HG03565 (cell line): ENCODE data around the gene GPR85.
"Not testable (repeated sequence)": the region's sequence is repeated elsewhere in the genome, so short reads cannot be mapped to it uniquely, and the experiment has no call there.

Experiments
- ATAC-seq: cut with Tn5 transposase; IDR thresholded peaks from one replicate; pipeline ENCODE4 v1.9.1; 2021; ENCODE audit warnings: mild to moderate bottlenecking, moderate library complexity; ENCODE audit not compliant: unreplicated experiment

The GPR85 gene

DNA sequence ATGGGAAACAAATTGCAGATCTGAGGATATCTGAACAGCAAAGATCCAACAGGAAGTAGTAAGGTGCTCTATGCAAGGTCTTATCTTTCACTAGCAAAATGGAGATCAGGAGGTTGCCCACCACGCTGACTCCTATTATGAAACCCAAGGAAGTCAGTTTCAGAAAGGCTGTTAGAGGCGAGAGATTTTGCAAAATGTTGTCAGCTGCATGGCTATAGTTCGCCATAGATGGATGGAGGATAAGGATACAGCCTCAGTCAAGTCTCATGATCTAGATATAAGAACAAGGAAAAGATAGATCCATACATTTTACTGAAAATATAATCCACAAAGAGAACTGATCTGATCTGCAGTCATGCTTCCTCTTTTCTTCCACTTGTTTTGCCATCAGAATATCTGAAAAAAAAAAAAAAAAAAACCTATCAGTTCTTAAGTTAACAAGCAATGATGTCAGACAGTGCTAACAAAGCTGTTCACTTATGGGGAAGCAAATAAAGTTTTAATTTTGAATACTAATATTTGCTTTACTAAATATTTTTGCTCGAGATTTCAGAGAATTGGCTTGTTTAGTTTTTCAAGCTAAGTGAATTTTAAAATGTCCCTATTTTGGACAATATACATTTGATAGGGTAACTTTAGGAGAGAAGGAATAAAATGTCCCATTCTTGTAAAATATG is 2.0 kb downstream of the GPR85 start:
- no peak for ATAC-seq

DNA sequence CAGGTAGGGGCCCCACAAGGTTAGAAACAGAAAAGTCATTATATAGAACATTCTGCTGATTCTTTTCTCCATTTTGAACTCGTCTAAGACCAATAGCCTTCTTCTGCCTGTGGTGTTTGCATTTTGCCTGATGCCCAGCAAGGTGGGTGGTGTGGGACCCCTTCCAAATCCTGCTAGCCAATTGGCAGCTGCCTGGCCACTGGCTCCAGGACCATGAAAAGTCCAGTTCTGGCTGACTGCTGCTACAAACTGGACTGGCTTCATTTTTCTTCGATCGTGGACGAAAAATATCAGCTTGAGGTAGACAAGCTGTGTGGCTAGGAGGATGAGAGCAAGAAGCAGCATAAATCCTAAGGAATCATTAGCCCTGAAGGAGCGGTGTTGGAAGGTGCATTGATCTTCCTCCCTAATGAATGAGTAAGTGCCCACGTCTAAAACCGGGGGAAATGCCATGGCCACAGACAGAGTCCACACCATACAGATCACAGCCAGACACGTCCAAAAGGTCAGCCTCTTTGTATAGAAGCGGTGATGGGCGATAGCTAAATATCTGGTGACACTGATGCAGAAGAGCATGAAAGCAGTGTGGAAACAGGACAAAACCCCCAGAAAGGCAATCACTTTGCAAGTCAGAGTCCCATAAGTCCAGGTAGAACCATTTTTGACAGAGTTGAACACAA is 2.7 kb downstream of the GPR85 start:
- ATAC-seq = no peak

DNA sequence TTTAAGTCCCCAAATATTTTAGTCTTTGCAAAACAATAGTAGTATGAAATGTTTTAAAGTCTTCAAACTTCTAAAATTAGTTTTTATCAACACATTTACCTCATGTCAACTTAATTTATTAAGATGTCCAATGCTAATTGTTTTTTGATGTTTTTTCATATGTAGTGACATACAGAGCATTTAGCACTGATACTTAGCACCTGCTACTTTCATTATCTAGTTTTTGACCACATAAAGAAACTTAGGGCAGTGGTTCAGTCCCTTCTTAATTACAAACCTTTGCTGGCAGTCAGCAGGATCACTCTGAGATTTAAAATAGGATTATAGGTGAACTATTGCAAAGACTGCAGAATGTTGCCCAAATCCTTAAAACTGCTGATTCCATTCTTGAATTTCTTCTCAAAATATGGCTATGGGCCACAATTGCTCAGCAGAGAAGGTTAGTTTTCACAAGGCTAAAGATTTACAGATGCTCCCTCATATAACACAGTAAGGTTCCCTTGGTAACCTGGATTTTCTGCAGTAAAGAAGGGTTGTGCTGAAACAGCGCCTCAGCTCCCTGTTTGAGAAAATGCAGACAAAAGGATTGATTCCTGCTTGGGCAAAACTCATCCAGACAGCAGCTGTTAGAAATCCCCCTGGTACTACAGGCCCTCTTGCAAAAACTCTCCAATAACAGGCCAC is 3.4 kb downstream of the GPR85 start:
- no peak for ATAC-seq

DNA sequence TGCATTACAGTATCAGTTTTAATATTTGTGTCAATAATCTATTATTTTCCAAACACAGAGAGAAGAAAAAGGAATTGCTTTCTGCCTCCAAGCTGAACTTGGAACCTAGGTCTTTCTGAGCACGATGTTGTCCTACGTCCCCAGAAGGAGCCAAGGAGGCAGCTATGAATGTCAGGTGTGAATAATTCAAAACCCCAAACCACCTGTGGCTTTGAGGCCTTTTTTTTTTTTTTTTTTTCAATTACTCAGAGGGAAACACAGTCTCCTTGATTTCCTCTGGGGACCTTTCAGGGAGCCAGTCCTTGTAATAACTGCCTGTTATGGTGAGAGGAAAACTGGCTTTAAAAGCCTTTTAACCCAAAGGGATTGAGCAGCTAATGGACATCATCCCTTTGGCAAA is 8.3 kb downstream of the GPR85 start:
- no peak for ATAC-seq

DNA sequence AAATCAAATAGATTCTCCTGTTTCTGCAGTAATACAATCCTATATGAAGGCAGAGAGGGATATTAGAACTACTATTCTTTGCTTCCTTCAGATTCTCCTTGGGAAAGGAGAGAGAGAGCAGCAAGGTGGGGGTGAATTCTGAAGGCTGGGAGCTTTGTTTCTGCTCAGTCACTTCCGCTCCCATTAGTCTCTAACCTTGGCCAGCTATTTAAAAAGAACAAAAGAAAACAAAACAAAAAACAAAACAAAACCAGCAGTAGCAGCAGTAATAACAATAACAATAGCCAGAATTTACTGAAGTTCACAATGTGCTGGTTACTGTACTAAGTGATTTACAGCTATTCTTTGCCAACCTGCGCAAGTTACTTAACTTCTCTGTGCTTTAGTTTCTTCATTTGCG is 9.9 kb downstream of the GPR85 start:
- ATAC-seq = no peak

DNA sequence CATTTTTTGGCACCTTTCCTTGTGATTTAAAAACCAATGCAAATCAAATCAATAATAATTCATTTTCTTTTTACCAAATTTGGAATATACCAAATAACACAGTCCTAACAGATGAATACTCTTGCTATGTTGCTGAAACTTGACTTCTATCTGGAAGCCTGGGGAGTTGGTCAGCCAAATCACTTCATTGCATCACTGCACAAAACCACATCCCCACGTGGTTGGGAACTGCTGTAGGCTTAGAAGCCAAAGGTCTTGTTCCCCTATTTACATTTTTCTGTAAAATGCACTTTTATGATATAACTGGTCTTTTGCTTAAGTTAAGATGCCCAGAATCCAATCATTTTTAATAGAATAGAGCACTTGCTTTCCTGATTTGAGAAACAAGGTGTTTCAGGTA is 15.2 kb downstream of the GPR85 start:
- peak; percentile 57 for ATAC-seq

DNA sequence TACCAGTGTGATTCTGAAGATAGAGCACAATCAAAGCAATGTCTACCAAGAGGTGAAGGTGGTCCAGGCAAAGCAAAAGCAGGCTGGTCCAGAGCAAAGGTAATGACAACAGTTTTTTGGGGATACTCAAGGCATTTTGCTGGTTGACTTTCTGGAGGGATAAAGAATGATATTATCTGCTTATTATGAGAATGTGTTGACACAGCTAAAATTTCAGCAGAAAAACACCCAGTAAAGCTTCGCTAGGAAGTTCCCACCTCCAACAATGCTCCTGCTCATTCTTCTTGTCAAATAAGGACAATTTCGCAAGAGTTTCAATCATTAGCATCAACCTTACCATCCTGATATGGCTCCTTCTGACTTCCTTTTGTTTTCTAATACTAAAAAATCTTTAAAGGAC is 24.1 kb downstream of the GPR85 start:
- ATAC-seq = no peak

DNA sequence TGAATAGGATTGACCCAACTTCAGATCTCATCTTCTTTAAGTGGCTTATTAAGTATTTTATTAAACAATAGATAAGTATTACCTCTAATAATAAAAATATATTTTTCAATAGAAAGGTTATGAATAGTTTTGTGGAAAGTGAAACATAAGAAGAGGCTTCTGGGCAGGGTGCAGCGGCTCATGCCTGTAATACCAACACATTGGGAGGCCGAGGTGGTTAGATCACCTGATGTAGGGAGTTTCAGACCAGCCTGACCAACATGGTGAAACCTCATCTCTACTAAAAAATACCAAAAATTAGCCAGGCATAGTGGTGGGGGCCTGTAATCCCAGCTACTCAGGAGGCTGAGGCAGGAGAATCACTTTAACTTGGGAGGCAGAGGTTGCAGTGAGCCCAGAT is 26.5 kb downstream of the GPR85 start:
- ATAC-seq = no peak

DNA sequence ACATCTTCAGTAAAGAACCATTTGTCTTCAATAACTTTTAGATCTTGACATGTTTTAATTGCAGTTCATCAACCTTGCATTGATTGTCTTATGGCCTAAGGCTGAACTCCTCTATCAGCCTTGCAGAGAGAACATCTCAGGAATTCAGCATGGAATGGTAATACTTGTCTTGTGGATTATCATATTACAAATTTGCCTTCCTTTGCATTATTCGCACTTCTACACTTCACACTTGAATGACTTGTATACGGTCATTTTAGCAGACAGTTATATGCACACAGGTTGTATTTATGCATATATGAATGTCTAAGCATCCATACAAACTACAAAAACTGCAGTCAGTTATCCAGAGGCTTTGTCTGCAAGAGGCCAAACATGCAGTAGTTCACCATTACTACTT is 31.7 kb downstream of the GPR85 start:
- no peak for ATAC-seq

DNA sequence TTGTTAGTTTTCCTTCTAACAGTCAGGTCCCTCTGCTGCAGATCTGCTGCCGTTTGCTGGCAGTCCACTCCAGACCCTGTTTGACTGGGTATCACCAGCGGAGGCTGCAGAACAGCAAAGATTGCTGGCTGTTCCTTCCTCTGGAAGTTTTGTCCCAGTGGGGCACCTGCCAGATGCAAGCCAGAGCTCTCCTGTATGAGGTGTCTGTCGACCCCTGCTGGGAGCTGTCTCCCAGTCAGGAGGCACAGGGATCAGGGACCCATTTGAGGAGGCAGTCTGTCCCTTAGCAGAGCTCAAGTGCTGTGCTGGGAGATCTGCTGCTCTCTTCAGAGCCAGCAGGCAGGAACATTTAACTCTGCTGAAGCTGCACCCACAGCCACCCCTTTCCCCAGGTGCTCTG is 32.4 kb downstream of the GPR85 start:
- not testable (repeated sequence) for ATAC-seq

DNA sequence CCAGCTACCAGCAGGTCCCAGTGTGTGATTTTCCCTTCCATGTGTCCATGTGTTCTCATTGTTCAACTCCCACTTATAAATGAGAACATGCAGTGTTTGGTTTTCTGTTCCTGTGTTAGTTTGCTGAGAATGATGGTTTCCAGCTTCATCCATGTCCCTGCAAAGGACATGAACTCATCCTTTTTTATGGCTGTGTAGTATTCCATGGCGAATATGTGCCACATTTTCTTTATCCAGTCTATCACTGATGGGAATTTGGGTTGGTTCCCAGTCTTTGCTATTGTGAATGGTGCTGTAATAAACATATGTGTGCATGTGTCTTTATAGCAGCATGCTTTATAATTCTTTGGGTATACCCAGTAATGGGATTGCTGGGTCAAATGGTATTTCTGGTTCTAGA is 37.4 kb downstream of the GPR85 start:
- not testable (repeated sequence) for ATAC-seq

DNA sequence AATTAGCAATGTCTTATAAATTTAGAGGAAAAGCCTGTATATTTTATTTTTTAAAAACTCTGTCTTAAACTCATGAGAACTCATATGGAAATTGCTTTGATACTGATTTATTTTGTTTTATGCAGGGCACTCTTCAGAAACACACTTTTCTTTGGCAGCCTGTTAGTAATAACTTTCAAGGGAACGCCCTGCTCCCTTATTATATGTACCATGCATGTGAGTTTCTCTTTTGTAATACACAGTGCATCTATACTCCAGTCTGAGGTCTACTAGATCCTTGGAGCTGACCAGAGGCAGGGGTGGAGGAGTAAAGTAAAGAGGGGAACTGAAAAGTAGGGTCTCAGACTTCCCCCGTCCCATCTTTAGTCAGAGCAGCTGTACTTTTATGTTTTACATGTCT is 40.2 kb downstream of the GPR85 start:
- ATAC-seq = no peak

DNA sequence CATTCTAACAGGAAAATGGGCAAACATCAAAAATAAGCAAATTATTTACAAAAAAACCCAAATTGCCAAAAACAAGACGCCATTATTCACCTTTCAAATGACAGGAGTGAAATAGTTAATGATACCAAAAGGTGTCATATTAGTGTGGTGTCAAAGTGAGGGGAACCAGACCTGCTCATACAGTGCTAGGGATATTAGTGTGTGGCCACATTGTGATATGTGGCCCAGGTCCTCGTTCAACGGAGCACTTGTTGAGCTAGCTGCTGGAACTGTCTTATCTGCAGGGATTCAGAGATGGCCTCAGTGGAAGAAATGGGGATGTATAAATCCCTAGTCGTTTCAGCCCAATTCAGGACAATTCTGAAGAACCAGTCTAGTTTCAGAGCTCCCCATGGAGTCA is 41.2 kb downstream of the GPR85 start:
- no peak for ATAC-seq

DNA sequence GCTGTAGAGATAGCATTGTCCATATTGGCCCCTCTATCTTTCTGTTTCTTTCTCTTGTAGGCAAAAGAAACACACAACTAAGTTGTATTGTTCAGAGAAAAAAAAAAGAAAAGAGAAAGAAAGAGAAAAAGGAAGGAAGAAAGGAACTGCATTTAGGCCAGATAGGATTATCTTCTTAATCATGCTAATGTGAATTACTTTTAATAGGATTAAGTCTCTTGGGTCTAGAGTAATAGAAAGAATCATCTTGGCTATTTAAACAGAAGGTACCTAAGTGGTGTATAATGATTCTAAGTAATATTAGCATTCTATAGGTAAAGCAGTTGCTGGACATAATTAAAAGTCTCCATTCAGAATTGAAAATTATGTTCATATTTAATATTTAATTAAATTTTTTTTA is 42.2 kb downstream of the GPR85 start:
- no peak for ATAC-seq

DNA sequence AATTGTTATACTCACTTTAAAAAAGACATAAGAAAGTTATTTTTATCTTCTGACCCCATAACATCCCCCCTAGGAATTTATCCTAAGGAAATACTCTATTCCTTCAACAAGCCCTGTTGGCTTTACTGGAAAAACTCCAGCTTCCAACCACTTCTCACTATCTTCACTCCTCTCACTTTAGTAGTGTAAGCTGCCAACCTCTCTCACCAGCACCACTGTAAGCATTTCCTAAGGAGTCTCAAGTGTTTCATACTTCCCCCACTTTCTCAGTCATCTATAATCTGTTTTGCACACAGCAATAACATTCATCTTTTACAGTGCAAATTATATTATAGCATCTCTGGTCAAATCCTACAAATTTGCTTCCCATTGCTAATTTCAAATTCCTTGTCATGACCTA is 45.8 kb downstream of the GPR85 start:
- no peak for ATAC-seq

DNA sequence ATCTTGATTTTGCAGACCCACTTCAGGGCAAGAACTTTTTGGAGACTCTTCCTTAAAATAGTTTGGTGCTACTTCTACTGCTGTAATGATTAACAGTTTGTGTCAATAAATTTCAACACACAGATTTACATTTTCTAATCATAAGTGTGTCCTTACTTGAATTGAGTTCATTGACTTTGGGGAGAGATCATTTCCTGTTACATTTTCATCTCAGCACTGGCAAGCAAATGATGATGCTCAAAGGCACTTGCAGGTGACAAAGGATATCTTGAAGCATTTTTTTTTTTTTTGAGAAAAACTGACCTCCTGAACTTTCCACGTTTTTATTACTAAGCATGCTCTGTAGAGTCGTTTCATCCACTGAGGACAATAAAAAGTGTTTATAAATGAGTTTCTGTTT is 52.7 kb downstream of the GPR85 start:
- no peak for ATAC-seq
